C4-2B (cell line): ENCODE data around the gene SORCS2.

Source experiments
- H3K27ac ChIP-seq: fragments of 450-650 bp; 2 replicates; pipeline ENCODE4 v1.5.1; 2017
- ZFX ChIP-seq: fragments of 450-650 bp; IDR thresholded peaks from 2 replicates; pipeline ENCODE4 v1.6.1; 2017
- TF ChIP-seq, protein P1 (sequence below): fragments of 450-650 bp; conservative IDR thresholded peaks from 2 replicates; pipeline ENCODE4 v1.5.1; 2017; ENCODE audit warnings: mild to moderate bottlenecking

SORCS2 gene

DNA sequence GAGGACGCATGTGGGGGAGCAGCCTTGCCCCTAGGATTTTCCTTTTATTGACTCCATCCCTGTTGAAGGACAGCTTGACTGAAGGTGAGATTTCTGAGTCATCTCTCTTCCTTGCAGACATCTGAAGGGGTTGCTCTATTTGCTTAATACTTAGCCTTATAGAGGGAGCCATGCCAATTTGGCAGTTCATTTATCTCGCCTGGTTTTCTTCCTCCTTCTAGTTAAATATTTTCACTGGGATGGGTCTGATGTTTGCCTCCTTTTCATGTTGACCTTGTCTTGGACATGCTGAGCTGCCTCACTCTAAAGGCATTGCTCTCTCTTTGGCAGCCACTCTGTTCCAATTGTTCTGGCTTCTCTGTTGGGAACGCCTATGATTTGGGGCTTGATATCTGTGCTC is 393.4 kb downstream of the SORCS2 start:
- no peak overlapping the region for H3K27ac ChIP-seq
- TF ChIP-seq, protein P1, sequence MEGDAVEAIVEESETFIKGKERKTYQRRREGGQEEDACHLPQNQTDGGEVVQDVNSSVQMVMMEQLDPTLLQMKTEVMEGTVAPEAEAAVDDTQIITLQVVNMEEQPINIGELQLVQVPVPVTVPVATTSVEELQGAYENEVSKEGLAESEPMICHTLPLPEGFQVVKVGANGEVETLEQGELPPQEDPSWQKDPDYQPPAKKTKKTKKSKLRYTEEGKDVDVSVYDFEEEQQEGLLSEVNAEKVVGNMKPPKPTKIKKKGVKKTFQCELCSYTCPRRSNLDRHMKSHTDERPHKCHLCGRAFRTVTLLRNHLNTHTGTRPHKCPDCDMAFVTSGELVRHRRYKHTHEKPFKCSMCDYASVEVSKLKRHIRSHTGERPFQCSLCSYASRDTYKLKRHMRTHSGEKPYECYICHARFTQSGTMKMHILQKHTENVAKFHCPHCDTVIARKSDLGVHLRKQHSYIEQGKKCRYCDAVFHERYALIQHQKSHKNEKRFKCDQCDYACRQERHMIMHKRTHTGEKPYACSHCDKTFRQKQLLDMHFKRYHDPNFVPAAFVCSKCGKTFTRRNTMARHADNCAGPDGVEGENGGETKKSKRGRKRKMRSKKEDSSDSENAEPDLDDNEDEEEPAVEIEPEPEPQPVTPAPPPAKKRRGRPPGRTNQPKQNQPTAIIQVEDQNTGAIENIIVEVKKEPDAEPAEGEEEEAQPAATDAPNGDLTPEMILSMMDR, result no peak
- no peak for TF ChIP-seq ZFX

DNA sequence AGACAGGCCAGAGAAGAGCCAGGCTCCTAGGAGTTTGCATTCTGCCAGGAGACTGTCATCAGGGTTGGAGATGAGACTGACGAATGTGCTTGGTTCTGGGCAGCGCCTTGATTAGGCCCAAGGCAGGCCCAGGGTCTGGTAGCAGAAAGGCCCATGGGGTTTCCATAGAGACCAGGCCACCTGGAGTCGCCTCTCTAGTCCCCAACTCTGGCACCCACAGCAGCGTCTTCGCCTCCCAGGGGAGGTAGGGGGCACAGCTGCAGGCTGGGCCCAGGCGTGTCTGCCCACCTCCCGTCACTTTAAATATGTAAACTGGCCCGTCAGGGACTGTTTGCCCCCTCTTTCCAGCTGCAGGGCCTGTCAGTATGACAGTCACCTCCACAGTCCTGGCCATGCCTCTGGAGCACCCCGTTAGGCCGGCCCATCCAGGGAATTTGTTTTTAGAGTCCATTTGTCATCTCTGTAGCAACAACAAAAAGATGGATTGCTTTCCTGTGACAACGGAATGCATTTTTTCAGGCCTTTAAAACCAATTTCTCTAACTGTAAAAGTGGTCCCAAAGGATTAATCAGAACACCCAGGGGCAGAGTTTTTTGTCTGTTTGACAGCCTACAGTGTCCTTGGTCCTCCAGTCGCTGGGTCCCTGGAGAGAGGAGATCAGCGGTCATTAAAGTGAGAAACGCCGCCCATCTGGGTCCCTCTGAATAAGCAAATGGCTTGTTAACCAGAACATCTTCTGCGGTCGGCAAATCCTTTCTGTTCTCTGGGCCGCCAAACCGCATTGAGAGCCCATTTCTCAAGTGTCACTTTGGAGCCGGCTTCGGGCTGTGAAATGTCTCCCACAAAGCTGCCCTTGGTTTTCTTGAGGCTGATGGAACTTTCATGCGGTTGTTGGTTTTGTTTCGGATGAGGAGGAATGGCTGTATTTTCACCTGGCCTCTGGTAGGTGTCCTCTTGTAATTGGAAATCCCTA is 395.4 kb downstream of the SORCS2 start:
- no peak overlapping the region for H3K27ac ChIP-seq
- TF ChIP-seq, protein P1, result no peak
- no peak for TF ChIP-seq ZFX

DNA sequence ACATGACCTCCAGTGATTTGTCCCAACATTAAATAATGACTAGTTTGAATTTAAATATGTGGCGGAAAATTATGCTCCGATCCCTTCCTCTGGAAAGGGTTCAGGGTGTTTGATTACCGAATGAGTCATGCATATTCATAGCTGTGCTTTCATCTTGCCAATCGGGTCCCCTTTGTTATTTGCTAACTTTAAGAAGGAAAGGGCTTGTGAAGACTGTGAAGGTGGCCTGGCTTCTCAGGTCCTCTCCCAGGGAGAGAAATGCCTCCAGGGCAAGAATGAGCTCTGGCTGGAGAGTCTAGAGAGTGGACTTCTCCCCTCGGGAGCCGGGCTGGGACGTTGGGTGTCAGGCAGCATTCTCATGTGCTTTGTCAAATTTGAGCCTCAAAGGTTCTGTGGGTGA is 397.9 kb downstream of the SORCS2 start:
- TF ChIP-seq, protein P1, result no peak
- TF ChIP-seq ZFX, result no peak

DNA sequence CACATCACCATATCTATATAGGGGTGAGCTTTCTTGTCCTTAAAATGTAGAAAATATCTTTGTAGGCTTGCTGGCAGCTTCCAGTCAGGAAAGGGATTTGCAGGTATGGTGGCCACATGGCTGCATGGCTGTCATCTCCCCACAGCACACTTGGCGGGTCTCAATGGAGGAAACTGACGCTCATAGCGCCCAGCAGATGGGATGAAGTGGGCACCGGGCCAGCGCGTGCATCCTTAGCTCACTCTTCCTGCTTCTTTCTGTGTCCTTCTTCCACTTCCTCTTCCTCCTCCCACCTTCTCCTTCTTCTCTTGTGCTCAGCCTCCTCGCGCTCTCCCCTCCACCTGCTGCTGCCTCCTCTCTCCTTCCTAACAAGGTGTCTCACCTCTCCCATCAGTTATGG is 398.6 kb downstream of the SORCS2 start:
- no peak for TF ChIP-seq ZFX
- TF ChIP-seq, protein P1, result no peak
- H3K27ac ChIP-seq, result no peak overlapping the region

More for the DNA sequence above, 397.9 kb downstream of the SORCS2 start:
- H3K27ac ChIP-seq, result no peak overlapping the region

DNA sequence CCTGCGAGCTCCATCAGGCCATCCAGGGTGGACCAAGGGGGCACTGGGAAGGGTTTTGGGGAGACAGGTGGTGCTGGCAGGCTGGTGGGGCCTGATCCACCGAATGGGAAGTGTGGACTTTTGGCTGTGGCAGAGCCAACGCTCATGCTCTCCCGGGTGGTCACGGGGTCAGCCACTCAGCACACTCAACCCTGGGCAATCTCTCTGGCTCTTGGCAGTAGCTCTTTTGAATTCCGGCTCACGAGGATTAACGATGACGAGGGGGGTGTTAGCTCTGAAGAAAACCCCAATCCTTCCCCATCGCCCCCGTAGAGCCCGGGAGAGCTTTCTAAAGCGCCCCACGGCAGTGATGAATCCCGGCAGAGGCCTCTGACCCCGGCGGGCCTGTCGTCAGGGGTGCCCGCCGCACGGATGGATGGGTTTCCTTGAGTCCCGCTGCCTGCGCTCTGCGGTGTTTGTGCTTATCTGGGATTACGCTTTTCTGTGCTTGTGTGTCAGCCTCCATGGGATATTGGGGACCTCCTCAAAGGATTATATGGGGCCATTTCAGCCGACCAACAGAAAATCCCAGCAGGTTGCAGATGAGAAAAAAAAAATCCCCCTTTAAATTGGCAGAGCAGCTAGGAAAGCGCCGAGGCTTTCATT is 399.2 kb downstream of the SORCS2 start:
- H3K27ac ChIP-seq, result no peak overlapping the region
- TF ChIP-seq ZFX, result no peak
- TF ChIP-seq, protein P1, result no peak

DNA sequence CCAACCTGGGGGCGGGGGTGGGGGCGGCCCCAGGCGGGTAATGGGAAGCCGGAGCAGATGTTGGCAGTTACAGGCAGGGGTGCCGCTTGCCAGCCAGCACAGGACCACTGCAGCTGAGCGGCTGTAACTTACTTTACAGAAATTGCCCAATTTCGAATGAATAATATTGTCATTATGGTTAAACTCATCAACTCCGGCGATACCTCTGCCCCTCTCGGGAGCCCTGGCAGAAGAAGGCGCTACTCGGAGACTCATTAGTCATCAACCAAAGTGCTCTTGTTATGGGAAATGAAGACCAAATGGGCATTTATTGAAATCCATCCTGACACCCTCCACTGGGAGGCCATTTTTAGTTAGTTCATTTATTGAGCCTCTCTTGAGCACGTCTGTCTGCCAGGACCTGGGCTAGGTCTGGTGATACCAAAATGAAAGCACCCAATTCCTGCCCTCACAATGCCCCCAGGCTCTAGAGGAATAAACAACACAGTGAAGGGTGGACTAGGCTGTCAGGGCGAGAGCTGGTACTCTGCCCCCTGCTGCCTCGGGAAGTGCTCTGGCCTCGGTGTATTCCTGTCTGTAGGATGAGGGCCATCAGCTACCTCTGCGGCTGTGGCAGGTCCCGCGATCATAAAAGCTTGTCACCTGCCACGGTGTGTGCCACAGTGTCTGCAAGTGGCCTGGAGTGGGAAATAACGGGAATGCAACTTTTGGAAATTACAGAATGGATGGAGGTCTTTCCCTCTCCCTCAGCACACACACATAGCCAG is 401.5 kb downstream of the SORCS2 start:
- TF ChIP-seq, protein P1, result no peak
- no peak overlapping the region for H3K27ac ChIP-seq
